ENCODE results near the gene MRPL39.

The MRPL39 gene

DNA sequence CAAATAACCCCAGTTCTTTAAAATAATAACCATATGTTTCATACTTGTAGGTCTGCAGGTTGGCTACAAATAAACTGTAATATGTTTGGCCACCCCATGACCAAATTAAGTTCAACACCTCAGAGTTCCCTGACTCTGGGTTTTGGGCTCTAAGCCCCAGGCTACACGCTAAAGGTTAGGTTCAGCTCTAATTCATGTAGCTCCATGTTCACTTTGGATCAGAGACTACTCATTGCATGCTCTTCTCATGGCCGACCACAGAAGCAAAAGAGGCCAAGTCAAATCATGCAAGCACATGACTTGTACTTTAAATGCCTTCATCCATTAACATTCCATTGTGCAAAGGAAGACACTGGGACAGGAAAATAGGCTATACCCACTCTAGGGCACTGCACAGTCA is 66.2 kb downstream of the MRPL39 start:
- no peak for DNase-seq (ENCODE audit: low read depth in 1 of 2, low spot score in 1 of 2)

DNA sequence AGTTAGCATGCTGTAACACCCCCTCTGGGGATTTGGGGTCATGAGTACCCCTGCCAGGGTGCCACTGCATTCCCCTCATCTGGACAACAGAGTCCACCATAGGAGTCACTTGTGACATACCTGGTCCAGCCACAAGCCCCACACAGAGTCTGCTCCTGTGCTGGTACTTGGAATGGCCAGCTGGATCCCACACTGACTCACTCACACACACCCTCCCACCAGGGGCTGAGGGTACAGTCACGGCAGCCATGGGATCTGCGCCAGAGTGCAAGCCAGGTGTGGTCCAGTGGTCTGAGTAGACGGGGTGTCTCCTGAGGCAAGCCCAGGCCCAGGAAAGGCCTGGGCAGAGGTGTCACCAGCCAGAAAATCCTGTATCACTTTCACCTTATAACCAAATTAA is 67.7 kb downstream of the MRPL39 start:
- DNase-seq (ENCODE audit: low read depth in 1 of 2, low spot score in 1 of 2), result no peak

DNA sequence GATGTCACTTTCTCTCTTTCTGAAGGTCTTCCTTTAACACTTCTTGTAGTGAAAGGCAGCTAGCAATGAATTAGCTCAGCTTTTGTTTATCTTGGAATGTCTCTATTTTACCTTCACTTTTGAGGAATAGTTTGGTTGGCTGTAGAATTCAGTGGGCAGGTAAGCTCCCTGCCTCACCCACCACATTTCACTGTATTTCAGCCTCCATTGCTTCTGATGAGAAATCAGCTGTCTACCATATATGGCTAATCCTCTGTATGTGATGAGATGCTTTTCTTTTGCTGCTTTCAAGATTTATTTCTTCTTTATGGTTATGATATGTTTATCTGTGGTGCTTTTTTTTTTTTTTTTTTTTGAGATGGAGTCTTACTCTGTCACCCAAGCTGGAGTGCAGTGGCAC is 70.1 kb downstream of the MRPL39 start:
- no peak for DNase-seq (ENCODE audit: low read depth in 1 of 2, low spot score in 1 of 2)

DNA sequence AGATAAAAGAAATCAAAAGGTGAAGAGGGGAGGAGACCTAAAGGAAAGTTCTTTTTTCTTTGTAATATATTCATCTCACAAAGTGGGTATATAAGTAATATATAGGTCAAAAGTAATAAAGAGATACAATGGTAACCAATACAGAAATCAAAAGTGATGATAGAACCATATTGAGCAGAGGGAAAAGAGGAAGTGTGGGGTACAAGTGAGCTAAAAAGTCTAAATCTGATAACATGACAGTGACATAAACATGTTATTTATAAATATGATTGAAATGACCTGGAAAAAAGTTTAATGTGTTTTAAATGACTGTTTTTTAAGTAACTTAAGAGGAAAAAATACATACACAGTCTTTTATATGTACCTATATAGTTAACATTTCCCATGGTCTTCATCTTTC is 70.5 kb downstream of the MRPL39 start:
- DNase-seq (ENCODE audit: low read depth in 1 of 2, low spot score in 1 of 2), result no peak

DNA sequence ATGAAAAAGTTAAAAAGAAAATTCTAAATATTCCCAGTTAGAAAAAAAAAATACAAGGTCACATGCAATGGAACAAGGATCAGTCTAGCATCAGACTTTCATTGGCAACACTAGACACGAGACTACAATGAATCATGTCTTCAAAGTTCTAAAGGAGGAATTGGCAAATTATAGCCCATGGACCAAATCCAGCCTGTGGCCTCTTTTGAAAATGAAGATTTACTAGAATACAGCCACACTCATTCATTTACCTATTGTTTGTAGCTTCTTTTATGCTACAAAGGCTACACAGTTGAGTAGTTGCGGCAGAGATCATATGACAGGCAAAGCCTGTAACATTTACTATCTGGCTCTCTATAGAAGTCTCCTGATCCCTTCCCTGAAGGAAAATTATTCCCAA is 71.4 kb downstream of the MRPL39 start:
- no peak for DNase-seq (ENCODE audit: low read depth in 1 of 2, low spot score in 1 of 2)

Measured in stimulated activated CD4-positive, alpha-beta T cell treated with anti-CD3 and anti-CD28 coated beads, Interleukin-15, amount 100 ng/mL, for 1 hour (primary cell).